GM12872 (cell line): ENCODE measurements around the gene RPGRIP1L.

Experiments used
- CTCF ChIP-seq: IDR thresholded peaks from 3 replicates; pipeline ENCODE4 v1.5.1; 2011; ENCODE audit warnings: low read depth, mild to moderate bottlenecking, low read length, moderate library complexity; ENCODE audit not compliant: insufficient read depth

Gene RPGRIP1L

GRCh38 chr16:53712065-53712464 lies 8.4 kb upstream of the RPGRIP1L start:
- TF ChIP-seq CTCF, result no peak

DNA sequence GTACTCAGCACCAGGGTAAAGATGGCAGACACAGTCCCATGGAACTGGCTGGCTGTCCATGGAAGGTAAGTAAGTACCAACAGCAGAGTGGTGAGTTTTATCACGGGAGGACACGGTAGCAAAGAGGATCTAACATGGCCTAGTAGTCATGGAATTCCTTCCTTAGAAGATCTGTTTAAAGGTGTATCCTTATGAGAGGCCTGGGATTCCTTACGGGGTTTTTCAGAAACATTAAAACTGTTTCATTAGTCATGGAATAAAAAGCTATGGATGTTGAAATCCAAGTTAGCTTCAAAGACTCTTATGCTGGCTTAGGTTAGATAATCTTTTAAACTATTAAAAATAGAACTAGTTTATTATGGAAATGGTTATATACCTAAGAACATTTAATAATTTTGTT lies 7.7 kb upstream of the RPGRIP1L start:
- no peak for TF ChIP-seq CTCF

- TF ChIP-seq CTCF, result no peak
Observed at GRCh38 chr16:53708490-53708889, 4.8 kb upstream of the RPGRIP1L start.

GRCh38 chr16:53707671-53708070 lies 4.0 kb upstream of the RPGRIP1L start:
- TF ChIP-seq CTCF, result no peak

GRCh38 chr16:53704445-53704813 lies 770 bp upstream of the RPGRIP1L start:
- no peak for TF ChIP-seq CTCF

- TF ChIP-seq CTCF, result no peak
Observed at GRCh38 chr16:53695070-53695469, 8.6 kb downstream of the RPGRIP1L start.

GRCh38 chr16:53693320-53693719 lies 10.3 kb downstream of the RPGRIP1L start:
- no peak for TF ChIP-seq CTCF

DNA sequence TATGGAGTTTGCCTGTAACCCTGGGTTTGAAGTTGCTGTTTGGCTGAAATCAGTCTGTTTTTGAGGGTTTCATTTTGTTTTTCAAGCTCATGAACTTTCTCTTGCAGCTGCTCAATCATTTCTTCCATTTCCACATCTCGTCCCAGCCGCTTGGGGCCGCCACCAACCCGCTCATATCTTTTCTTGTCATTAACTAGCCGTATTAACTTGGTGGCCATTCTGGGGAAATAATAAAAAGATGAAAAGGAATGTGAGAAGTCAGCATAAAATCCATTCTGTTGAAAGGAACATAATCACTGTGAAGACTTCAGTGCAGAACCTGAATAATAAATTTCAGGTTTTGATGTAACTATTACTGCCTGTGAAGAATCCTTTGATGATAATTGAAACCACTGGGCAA lies 11.5 kb downstream of the RPGRIP1L start:
- TF ChIP-seq CTCF, result no peak
